ENCODE results near the gene DOCK11.
"Not testable (repeated sequence)": the region's sequence is repeated elsewhere in the genome, so short reads cannot be mapped to it uniquely, and the experiment has no call there.

Gene DOCK11

DNA sequence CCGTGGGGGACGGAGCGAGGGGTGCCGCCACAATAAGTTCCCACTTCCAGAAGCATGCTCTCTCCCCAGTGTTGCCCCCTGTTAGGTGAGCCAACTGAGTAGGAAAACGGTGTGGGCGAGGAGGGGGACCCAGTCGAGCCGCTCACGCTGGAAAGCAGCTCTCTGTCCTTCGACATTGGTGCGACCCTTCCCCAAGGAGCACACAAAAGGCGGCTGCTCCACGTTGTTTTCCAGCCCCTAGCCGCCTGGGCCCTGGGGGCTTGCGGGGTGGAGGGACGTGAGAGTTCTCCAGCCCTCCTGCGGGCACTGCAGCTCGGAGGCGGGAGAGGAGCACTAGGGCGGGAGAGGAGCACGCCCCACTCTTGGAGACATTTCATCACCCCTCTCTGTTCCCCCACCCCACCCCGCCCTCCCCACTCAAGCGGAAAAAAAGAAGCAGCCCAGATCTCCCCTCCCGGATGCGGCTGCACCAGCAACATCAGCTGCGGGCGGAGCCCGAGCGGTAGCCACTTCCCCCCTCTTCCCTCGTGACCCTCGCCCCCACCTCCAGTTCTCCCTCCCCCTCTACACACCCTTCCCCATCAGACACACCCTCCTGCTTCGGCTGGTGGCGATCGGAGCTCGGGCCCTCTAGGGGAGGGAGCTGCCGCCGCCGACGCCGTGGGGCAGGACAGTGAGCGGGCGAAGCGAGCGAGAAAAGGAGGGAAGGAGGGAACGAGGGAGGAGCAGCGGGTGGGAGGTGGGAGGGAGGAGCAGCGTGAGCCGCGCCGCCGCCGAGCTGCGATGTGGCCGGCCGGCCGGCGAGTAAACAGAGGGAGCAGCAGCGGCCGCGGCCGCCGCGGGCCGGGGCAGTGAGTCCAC lies at the start of gene DOCK11:
Gene DOCK11 (plus strand): TSS at position 755 of the 861 bp plus-strand sequence. CDS start 157 bp downstream, outside the sequence.
- DNase-seq (ENCODE audit: low read depth): peak; percentile 54

DNA sequence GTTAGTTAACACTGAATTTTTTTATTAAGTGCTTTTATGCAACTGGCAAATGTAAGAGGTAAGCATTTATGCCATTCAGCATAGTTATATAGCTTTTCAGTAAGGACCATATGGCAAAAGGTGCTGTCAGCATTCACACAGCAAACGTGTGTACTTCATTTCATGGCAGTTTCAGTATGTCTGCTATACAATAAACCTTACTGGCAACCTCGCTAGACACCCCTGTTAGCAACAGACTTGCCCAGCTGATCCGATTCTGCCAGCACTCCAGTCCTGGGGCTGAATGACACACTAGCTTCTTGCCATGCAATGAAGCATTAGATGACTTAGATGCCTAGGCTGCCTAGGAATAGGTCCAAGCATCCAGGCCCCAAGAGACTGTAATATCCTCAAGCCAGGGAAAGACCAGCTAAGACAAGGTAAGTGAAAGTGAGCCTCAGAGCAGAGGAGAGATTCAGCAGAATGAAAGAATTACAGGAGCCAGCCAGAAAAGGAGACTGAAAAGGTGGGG lies 47.3 kb upstream of the DOCK11 start:
- no peak for DNase-seq (ENCODE audit: low read depth)

DNA sequence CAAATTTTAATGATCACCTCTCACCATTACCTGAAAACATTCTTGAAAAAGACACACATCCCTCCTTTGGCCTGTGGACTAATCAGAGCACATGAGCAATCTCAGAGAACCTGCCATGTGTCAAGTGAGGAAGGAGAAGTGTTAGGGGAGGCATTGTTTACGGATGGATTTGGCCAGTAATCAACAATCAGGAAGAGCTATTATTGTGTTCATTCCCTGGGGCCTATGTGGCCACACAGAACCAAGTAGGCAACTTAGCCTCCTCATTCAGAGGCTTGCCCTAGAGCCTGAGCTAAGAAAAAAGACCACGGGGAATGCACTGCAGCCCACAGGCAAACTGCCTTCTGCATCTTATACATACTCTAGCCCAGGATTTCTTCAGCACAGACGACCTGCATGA lies 40.6 kb upstream of the DOCK11 start:
- DNase-seq (ENCODE audit: low read depth): no peak

DNA sequence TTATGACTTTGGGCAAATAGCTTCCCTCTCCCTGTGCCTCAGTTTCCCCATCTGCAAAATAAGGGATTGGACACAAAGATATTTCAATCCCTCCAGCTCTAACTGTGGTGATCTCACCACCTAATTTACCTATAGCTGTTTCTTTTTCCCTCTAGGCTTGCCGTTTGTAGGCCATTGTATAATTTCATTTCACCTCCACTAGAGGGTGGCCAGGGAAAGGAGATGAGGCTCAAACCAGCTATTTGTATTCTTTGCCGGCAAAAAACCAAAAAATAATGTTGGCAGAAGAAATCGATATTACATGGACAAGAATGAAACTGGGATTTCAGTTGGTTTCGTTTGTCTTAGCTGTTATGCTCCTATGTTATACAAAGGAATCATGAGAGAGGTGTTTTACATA lies 36.1 kb upstream of the DOCK11 start:
- no peak for DNase-seq (ENCODE audit: low read depth)

DNA sequence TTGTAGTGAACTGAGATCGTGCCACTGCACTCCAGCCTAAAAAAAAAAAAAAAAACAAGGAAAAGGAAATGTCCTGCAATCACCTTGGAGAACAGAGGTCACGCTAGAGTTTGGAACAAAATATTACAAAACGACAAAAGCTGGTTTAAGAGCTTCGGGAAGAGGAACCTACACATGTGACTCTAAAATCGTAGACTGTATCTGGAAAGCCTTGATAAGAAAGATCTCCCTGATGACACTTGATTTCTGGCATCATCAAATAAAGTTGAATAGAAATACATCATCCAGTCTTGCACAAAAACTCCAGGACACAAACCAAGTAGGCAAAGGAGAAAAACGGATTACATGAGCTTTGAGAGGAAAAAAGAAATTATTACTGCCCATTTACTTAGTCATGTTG lies 31.1 kb upstream of the DOCK11 start:
- no peak for DNase-seq (ENCODE audit: low read depth)

DNA sequence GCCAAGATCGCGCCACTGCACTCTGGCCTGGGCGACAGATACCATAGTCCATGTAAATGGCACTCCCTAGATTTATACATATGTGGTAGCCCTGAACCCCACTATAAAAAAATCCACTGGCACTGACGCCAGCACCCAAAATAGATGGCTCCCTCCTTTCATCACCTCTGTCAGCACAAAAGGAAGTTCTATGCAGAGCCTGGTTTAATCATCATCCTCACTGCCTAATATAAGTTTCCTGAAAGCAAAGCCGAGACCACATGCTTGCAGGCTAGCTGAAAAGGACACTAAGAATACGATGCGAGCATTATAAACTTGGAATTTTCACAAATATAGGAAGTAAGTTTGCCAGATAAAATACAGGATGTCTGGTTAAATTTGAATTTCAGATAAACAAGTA lies 27.5 kb upstream of the DOCK11 start:
- DNase-seq (ENCODE audit: low read depth): no peak

DNA sequence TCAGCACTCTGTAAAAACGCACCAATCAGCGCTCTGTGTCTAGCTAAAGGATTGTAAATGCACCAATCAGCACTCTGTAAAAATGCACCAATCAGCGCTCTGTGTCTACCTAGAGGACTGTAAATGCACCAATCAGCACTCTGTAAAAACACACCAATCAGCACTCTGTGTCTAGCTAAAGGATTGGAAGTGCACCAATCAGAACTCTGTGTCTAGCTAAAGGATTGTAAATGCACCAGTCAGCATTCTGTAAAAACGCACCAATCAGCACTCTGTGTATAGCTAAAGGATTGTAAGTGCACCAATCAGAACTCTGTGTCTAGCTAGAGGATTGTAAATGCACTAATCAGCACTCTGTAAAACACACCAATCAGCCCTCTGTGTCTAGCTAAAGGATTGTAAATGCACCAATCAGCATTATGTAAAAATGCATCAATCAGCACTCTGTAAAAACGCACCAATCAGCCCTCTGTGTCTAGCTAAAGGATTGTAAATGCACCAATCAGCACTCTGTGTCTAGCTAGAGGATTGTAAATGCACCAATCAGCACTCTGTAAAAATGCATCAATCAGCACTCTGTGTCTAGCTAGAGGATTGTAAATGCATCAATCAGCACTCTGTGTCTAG lies 24.8 kb upstream of the DOCK11 start:
- DNase-seq (ENCODE audit: low read depth): not testable (repeated sequence)

DNA sequence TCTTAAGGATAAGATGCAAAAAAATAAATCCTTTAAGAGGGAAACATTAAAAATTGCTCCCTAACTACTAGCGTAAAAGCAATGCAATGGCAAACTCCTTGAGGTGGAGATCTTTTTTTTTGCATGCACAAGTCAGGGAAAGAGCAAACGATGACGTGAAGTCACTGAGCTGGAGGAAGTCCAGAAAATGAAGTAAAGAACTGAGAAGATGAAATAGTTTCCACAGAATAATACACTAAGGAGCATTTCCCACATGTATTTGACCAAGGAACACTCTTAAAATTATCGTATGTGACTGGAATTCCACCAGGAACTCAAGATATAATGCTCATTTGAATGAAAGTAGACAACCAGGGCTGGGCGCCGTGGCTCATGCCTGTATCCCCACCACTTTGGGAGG lies 21.0 kb upstream of the DOCK11 start:
- DNase-seq (ENCODE audit: low read depth): no peak

DNA sequence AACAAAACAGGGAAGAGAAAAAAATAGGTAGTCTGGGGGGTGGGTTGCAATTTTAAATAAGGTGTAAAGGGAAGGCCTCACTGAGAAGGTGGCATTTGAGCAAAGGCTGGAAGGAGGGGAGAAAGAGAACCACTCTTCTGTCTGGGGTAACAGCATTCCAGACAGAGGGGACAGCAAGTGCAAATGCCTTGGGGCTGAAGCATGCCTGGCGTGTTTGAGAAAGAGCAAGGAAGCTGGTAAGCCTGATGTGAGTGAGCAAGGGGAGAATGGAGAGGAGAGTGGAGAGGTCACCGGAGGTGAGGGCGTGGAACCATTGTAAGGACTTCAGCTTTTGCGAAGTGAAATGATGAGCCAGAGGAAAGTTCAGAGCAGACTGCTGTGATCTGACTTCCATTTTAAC lies 19.7 kb upstream of the DOCK11 start:
- no peak for DNase-seq (ENCODE audit: low read depth)

DNA sequence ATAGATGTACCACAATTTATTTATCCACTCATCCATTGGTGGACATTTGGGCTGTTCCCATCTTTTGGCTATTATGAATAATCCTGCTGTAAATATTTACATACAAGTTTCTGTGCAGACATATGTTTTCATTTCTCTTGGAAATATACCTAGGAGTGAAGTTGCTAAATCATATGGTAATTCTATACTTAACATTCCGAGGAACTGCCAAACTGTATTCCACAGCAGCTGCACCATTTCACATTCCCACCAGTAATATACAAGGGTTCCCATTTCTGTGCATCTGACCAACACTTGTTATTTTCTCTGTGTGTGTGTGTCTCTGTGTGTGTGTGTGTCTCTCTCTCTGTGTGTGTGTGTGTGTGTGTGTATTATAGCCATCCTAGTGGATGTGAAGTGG lies 15.4 kb upstream of the DOCK11 start:
- no peak for DNase-seq (ENCODE audit: low read depth)

DNA sequence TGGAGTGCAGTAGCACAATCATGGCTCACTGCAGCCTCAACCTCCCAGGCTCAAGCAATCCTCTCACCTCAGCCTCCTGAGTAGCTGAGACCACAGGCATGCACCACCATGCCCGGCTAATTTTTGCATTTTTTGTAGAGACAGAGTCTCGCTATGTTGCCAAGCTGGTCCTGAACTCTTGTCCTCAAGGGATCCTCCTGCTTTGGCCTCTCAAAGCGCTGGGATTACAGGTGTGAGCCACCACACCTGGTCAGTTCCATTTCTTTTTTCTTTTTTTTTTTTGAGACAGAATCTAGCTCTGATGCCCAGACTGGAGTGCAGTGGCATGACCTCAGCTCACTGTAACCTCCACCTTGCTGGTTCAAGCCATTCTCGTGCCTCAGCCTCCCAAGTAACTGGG lies 13.2 kb upstream of the DOCK11 start:
- not testable (repeated sequence) for DNase-seq (ENCODE audit: low read depth)

DNA sequence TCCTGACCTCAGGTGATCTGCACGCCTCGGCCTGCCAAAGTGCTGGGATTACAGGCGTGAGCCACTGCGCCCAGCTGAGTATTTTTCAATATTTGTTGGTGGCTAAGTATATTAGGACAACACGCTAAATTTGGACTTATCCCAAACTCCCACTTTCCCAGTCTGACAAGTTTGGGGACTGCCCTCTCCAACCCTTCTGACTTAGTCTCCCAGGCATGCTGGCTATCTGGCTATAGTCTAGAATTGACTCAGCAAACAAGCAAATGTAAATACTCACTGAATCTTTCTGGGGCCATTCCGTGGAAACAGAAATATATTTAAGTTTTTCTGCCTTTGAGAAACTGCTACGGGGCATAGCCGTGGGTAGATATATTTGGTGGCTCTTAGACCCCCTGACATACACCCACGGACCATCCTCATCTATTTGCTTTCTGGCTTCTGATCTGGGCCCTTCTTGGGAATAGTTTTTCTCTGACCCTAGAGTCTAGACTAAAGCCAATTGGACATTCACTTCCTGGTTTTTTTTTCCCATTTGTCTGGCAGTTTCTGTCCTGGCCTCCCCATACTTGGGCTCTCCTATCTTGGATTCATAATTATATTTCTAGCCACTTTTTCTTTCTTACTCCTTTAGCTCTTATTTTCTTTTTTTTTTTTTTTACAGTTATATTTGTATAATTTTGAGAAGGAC lies 11.3 kb upstream of the DOCK11 start:
- DNase-seq (ENCODE audit: low read depth): no peak

DNA sequence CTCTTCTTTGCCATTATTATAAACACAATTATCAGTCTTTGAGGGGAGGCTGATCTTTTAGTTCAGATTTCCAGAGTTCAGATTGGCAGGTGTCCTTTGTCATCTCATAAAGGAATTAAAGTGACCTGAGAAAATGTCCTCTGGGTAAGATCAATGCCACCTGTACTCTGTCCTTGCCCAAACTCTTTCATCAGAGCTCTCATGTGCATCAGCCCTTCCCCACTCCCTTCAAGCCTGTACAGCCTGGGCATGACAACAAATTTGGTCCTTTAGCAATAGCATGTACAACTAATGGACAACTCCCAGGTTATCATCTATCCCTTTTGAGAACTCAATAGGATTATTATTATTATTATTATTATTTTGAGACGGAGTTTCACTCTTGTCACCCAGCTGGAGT lies 8.9 kb upstream of the DOCK11 start:
- not testable (repeated sequence) for DNase-seq (ENCODE audit: low read depth)

DNA sequence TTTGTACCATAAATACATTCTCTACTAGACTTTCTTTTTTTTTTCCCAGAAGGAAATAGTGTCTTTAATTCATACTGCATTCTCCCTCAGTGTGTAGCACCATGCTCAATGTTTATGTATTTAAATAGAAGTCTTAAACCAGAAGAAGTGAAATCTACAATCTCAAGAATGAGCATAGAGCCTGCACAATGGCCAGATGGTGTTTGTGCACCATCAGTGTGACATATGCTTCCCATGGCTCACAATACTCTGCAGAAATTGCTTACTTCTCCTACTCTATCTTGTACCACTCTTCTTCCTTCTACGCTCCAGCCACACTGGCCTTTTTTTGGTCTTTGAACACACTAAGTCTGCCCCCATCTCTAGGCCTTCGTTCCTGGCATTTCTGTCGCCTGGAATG lies 2.6 kb upstream of the DOCK11 start:
- DNase-seq (ENCODE audit: low read depth): no peak

DNA sequence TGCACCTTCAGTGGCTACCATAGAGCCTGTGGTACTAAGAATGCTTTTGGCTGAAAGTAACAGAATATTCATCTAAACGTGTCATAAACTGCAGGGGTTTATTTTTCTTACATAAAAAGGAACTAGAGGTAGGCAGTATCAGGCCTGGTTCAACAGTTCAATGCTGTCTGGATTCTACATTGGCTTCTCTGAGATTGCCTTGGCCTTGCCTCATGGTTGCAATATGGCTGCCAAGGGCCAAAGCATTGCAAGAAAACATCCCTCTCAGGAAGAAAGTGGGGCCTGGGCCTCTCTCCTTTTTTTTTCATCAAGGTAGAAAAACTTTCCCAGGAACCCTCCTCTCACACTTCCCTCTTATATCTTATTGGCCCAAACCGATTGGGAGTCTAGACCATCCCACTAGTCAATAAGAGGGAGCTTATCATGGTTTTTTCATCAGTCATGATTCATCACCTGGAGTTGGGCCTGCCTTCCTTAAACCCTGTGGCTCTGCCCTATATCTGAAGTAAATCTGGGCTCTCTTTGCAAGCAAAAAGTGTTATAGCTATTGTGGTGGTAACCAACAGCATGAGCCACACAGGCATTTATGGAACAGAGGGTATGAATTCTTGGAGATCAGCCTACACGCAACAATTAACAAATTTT lies 1.8 kb upstream of the DOCK11 start:
- DNase-seq (ENCODE audit: low read depth): no peak

DNA sequence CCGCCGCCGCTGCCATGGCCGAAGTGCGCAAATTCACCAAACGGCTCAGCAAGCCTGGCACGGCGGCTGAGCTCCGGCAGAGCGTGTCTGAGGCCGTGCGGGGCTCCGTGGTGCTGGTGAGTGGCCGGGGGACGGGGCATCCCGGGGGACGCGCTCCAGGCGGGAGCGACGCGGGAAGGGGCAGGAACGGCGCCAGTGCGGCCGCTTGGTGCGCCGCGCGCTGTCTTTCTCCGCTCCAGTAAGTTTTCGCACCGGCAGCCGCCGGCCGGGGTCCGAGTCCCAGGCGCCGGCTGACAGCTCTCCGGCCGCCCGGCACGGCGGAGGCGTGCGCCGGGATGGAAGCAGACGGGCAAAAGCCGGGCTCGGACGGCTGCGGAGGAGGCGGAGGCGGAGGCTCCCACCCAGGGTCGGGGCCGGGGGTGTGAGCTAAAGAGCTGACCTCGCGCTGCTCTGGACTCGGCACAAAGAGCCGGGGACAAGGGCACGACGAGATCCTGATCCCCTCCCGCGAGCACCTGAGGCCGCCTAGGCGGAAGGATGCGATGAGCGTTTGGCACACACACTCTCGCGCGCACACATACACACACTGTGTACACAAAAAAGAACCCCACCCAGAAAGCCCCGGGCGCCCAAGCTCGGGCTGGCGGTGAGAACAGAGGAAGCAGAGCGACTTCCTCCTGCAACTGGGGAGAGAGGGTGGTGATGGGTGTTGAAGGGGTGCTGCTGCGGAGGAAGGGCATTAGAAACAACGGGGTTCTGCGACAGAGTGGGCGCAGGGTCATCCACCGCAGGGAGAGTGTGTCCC lies 545 bp downstream of the DOCK11 start:
- peak; percentile 55 for DNase-seq (ENCODE audit: low read depth)

DNA sequence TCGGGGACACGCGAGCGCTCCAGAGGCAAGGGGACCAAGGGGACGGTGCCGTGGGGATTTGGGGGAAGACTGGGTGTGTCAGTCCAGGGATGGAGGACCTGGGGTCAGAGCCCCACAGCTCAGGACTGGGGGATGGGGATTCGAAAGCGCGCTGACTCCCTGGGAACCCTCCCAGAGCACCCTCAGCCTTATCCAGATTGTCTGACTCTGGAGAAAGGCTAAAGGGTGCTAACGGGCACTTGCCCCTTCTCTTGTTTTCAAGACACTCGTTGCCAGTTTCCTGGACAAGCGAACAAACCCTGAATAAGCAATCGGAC lies 1.1 kb downstream of the DOCK11 start:
- DNase-seq (ENCODE audit: low read depth): no peak

DNA sequence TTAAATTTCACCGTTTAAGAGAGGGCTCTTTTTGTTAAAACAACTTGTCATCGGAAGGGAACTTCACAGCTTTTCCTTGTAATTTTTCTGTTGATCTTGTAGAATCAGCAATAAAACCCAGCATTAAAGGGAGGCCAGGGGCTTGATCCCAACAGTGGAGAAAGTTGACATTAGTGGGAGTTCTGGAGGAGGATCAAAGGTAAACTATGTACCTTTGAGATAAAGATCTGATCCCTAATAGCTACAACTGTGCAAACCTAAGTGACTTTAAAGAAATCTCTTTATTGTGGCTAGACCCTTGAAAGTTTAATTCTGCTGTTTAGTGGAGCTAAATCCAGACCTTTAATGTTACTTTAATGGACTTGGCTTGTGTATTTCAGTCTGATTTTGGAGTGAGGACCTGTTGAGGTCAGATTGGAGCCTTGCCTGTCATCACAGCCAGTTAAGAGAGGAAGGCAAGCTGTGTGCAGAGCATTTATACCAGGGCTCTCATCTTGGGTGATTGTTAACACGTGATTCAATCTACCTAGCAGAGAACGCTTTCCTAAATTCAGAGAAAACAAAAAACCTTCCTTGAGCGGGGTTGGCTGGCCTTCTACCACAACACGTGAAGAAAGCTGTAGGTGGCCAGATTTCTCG lies 1.7 kb downstream of the DOCK11 start:
- DNase-seq (ENCODE audit: low read depth): no peak

DNA sequence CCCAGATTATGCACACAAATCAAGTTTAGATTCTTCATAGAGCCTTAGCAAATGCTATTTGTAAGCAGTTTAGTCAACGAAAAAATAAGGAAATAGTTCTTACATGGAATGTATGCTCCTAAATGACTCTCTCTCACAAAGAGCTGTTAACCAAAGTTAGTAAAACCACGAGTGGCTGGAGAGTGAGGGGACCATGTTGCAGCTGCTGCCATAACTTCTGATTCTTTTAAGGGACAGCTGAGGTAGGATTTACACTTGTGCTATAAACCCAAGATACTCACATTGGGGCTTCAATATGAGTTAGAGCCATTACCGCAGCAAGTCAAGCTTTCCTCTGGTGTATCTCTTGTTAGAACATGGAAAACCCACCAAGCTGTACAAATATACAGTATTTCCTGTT lies 2.7 kb downstream of the DOCK11 start:
- no peak for DNase-seq (ENCODE audit: low read depth)

DNA sequence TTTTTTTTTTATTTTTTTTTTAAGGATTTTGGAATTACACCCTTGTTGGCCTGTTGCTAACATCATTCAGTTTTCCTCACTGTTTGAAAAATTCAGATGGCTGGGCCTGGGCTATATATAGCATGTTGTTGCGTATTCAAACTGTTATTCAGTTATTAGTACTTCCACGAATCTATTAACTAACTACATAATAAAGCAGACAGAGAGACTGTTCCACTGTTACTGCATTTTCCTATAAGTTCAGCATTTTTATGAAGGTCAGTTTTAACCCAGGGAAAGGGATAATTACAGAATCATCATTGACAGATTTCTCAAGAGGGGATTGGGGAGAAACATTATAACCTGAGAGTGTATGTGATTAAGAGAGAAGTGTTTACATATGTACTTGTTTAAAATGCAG lies 3.1 kb downstream of the DOCK11 start:
- DNase-seq (ENCODE audit: low read depth): no peak

DNA sequence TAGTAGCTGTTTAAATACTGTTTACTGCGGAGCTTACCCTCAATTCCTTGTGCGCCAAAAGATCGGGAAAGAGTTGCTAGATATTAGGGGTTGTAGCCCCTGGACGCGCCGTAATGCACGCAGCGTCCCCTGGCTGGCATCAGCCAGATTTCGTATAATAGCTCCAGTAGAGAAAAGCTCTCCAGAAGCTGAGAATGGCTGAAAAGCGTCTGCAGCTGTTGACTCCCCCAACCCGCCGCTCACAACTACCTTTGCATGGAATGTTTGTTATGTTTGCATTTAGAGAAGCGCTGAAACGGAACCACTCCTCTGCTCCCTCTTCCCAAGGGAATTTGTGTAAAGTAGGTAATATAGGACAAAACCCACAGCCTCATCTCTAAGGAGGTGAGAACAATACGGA lies 3.7 kb downstream of the DOCK11 start:
- no peak for DNase-seq (ENCODE audit: low read depth)

Measured in stimulated activated CD8-positive, alpha-beta memory T cell treated with anti-CD3 and anti-CD28 coated beads, Interleukin-15, amount 100 ng/mL, for 1 hour (primary cell).